Posterior cingulate gyrus (tissue), 11 donors: ENCODE data around the gene WDR19.
"Not testable (repeated sequence)": the region's sequence is repeated elsewhere in the genome, so short reads cannot be mapped to it uniquely, and the experiment has no call there.

Experiments used
- DNase-seq, 10 donors: peaks; one replicate each; pipeline versions ENCODE4 v3.0.0 to v3.0.0-alpha.2; 2020 to 2021; ENCODE audit warnings: mixed read lengths in 3 of 10
- intact Hi-C: fragments of 100-400 bp; cut with DNase I; formaldehyde crosslinking; loops from one replicate; pipeline ENCODE4 v1.15.1; 2023

The WDR19 gene

GRCh38 chr4:39291686-39292085 lies 109.4 kb downstream of the WDR19 start:
- intact Hi-C loops = no loop called here
- DNase-seq = no peak

GRCh38 chr4:39292433-39292832 lies 110.1 kb downstream of the WDR19 start:
- intact Hi-C loops, DNase-seq: not testable (repeated sequence)

GRCh38 chr4:39295784-39296183 lies 113.5 kb downstream of the WDR19 start:
- DNase-seq = no peak
- intact Hi-C loops = no loop called here

GRCh38 chr4:39302901-39303300 lies 120.6 kb downstream of the WDR19 start:
- intact Hi-C loops = no loop called here
- DNase-seq = no peak

GRCh38 chr4:39303871-39304270 lies 121.5 kb downstream of the WDR19 start:
- no peak for DNase-seq
- intact Hi-C loops = no loop called here

- no peak for DNase-seq
- intact Hi-C loops = no loop called here
Measured at GRCh38 chr4:39304651-39305050, 122.3 kb downstream of the WDR19 start.

- intact Hi-C loops = no loop called here
- DNase-seq = no peak
Measured at GRCh38 chr4:39305912-39306677, 123.8 kb downstream of the WDR19 start.

- intact Hi-C loops = no loop called here
- DNase-seq = peak in 4 of 10 donors; percentile 11 to 85 (median 17)
Measured at GRCh38 chr4:39308611-39309010, 126.3 kb downstream of the WDR19 start.

GRCh38 chr4:39312816-39313215 lies 130.5 kb downstream of the WDR19 start:
- intact Hi-C loops = no loop called here
- DNase-seq = no peak

- intact Hi-C loops = no loop called here
- no peak for DNase-seq
Measured at GRCh38 chr4:39319676-39320075, 137.3 kb downstream of the WDR19 start.

GRCh38 chr4:39320381-39321115 lies 138.2 kb downstream of the WDR19 start:
- DNase-seq = no peak
- intact Hi-C loops = no loop called here

- intact Hi-C loops = no loop called here
- DNase-seq = no peak
Measured at GRCh38 chr4:39323821-39324220, 141.5 kb downstream of the WDR19 start.

GRCh38 chr4:39324446-39324845 lies 142.1 kb downstream of the WDR19 start:
- no peak for DNase-seq
- intact Hi-C loops = no loop called here

- intact Hi-C loops = no loop called here
- DNase-seq = no peak
Measured at GRCh38 chr4:39324897-39325613, 142.7 kb downstream of the WDR19 start.

GRCh38 chr4:39326468-39326977 lies 144.2 kb downstream of the WDR19 start:
- intact Hi-C loops = no loop called here
- DNase-seq = no peak

- intact Hi-C loops = no loop called here
- no peak for DNase-seq
Measured at GRCh38 chr4:39330353-39330752, 148.0 kb downstream of the WDR19 start.

GRCh38 chr4:39331191-39331590 lies 148.9 kb downstream of the WDR19 start:
- no peak for DNase-seq
- intact Hi-C loops = no loop called here
